Measurements from ENCODE around the gene BATF.

DNA sequence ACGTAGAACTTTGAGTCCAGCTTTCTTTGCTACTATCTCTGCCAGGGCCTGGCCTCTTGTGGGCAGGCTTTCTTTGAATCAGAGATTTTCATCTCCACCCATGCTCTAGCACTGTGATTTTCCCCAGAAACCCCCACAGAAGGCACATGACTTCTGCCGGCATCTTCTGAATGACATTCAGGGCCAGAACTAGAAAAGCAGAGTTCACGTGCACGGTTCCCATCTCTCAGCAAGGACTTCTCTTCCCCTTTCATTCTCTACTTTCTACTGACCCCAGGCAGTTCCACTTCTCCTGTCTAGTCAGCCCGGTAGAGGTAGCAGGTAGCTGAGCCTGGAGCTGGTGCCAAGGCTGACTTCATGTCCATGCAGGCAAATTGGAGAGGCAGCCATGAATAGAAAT is 26.9 kb downstream of the BATF start:
- TF ChIP-seq CTCF (IDR thresholded peaks at IDR 0.05) (no peak), ZFX (IDR thresholded peaks at IDR 0.05; ENCODE audit: borderline replicate concordance) (no peak)

Data from 22Rv1 (cell line).